HG02759 (cell line): ENCODE data around the gene FZD1.
A peak's percentile ranks its signal among the peaks of the same experiment; 100 is the strongest.

Source experiments
- ATAC-seq: cut with Tn5 transposase; IDR thresholded peaks from one replicate; pipeline ENCODE4 v1.9.1; 2021; ENCODE audit warnings: mild to moderate bottlenecking, moderate library complexity; ENCODE audit not compliant: unreplicated experiment

FZD1 gene

GRCh38 chr7:91264924-91265681, 870 bp downstream of the FZD1 start:
- peak; percentile 34 for ATAC-seq

DNA sequence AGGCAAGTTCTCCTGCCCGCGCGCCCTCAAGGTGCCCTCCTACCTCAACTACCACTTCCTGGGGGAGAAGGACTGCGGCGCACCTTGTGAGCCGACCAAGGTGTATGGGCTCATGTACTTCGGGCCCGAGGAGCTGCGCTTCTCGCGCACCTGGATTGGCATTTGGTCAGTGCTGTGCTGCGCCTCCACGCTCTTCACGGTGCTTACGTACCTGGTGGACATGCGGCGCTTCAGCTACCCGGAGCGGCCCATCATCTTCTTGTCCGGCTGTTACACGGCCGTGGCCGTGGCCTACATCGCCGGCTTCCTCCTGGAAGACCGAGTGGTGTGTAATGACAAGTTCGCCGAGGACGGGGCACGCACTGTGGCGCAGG, 1.4 kb downstream of the FZD1 start:
- ATAC-seq: no peak

DNA sequence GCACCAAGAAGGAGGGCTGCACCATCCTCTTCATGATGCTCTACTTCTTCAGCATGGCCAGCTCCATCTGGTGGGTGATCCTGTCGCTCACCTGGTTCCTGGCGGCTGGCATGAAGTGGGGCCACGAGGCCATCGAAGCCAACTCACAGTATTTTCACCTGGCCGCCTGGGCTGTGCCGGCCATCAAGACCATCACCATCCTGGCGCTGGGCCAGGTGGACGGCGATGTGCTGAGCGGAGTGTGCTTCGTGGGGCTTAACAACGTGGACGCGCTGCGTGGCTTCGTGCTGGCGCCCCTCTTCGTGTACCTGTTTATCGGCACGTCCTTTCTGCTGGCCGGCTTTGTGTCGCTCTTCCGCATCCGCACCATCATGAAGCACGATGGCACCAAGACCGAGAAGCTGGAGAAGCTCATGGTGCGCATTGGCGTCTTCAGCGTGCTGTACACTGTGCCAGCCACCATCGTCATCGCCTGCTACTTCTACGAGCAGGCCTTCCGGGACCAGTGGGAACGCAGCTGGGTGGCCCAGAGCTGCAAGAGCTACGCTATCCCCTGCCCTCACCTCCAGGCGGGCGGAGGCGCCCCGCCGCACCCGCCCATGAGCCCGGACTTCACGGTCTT, 1.9 kb downstream of the FZD1 start:
- no peak for ATAC-seq

GRCh38 chr7:91266689-91267090, 2.5 kb downstream of the FZD1 start:
- no peak for ATAC-seq

- no peak for ATAC-seq
Observed at GRCh38 chr7:91267171-91267955, 3.1 kb downstream of the FZD1 start.

DNA sequence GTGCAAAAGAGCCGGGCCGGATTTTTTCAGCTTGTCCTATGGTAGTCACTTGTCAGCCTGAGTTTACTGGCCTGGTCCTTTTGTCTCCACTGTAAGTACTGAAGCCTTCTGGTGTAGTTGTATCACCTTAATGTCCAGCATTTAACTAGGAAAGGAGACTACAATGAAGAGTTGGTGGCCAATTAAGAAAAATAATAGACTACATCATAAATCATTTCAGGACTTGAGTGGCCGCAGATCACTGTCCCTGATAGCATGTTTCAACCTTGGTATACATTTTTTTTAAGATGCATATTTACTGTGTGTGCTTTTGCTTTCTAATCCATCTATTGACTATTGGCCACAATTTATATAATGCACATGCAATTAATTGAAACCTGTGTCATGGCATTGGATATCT, 6.1 kb downstream of the FZD1 start:
- ATAC-seq: no peak

DNA sequence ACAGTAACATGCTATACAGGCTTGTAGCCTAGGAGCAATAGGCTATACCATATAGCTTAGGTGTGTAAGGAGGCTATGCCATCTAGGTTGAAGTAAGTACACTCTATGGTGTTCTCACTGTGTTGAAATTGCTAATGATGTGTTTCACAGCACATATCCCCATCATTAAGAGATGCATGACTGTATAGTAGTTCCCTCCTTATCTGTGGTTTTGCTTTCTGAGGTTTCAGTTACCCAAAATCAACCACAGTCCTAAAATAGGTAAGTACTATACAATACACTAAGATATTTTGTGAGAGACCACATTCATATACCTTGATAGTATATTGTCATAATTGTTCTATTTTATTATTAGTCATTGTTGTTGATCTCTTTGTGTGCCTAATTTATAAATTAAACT, 12.7 kb downstream of the FZD1 start:
- peak; percentile 77 for ATAC-seq

GRCh38 chr7:91280185-91280584, 16.0 kb downstream of the FZD1 start:
- ATAC-seq: peak; percentile 73

DNA sequence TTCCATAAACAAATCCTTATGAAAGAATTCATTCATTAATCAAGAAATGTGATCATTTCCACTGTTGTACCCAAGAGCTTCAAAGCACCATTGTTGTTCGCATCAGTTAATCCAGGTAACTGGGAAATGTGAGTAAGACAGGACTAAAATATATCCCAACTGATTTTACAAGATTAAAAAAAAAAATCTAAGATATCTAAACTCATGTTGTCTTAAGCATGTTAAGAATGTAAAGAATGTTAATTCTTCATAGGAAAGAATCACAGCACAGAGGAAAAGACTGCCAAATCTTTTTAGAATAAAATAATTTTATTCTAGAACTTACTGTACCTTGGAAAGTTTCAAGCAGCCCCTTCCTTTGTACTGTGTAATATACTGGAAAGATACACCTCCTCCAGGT, 16.4 kb downstream of the FZD1 start:
- no peak for ATAC-seq

DNA sequence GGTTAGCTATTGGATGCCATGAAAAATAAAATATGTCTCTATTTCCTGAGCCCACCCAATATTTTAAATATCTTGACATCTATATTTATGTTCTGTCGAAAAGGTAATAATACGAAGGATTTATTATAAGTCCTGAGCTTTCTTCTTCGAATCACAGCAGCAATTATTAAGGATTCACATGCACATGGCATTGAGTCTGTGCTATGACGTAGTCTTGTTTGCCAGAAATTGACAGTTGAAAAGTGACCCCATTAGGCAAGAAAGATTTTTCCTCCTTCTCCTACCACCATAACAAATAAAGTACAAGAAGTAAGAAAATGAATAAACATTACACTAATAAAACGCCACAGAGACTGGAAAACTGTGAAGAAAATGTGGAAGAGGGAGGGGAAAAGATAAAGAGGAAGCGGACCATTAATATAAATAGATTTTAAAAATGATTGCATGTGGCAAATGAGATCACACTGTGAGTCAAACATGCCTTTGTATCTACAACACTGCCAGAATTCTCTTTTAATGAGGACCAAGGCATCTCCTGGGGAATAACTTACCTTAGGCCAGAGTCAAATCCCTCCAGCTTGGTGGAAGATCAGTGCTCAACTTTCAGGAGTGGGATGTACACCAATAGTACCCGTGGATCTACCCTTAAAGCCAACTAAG, 21.6 kb downstream of the FZD1 start:
- no peak for ATAC-seq

GRCh38 chr7:91286432-91286831, 22.2 kb downstream of the FZD1 start:
- no peak for ATAC-seq

- ATAC-seq: no peak
Observed at GRCh38 chr7:91287371-91288084, 23.3 kb downstream of the FZD1 start.

GRCh38 chr7:91288208-91288824, 24.1 kb downstream of the FZD1 start:
- peak; percentile 70 for ATAC-seq

DNA sequence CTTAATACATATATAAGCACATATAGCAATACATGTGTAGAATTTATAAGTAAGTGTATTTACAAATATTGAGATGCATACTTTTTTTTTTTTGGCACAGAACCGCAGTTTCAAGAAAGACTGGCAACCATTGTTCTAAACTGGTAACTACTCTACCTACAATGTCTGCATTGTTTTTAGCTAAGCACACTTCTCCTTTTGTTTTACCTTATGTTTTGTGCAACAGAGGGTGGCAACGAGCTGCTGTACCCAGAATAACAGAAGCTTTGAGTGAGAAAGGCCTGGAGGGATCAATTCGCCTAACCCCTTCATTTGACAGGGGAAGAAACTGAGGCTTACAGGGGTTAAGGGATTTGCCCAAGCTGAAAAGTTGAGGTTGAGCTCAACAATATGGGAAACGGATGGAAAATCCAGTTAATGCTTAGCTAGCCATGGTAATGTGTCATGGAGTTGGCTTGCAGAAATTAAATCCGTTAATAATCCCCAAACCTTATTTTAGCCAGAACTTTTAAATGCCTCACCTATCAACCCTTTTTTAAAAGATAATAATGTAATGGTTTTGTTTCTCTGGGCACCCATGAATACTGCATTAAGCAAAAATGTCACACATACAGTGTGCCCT, 25.5 kb downstream of the FZD1 start:
- ATAC-seq: no peak

GRCh38 chr7:91291302-91291701, 27.1 kb downstream of the FZD1 start:
- ATAC-seq: no peak

GRCh38 chr7:91291902-91292301, 27.7 kb downstream of the FZD1 start:
- ATAC-seq: no peak

GRCh38 chr7:91292506-91292905, 28.3 kb downstream of the FZD1 start:
- ATAC-seq: no peak

DNA sequence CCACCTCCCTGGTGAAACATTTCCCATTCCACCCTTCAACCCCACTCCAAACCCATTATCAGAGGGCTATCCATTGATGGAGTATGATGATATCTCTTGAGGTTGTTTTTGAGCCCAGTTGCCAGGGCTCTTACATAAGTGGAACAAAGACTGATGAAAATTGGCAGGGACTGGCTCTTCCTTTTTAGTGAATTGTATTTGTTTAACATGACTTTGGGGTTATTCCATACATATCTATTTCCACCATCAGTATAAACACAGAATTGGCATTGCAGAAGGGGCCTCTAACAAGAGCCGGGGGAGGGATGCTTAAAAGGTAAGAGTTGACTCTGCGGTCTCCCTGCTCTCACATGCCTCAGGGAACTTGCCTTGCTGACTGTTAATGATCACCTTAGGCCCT, 28.9 kb downstream of the FZD1 start:
- ATAC-seq: no peak

DNA sequence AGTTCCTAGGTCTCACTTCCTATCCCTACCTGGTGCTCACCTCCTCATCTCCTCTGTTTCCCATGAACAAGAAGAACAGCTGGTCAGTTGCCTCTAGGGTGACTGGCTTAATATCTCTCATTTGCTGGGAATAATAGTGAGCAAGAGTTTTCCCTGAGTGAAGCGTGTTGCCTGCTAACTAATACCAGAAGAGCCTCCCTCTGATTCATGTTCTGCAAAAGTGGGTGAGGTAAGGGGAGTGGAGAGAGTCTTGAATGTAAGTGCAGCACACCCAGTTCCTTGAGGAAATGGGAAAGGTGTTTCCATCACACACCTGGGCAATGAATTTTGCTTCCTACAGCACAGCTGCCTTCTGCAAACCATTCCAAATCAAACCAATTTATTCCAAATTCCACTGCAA, 29.6 kb downstream of the FZD1 start:
- ATAC-seq: no peak

- ATAC-seq: no peak
Observed at GRCh38 chr7:91294639-91295220, 30.5 kb downstream of the FZD1 start.
